H9 (cell line): Measurements from ENCODE around the gene ATP1A4. TPM values are rescaled to one million over a fixed set of nuclear protein-coding genes. Genes with fewer than 3 reads are reported as not detected.

ENCODE experiments used
- DNase-seq: peaks from one replicate; pipeline ENCODE4 v3.0.0-alpha.2; 2017
- H2AFZ ChIP-seq: one replicate; pipeline ENCODE4 v1.6.1; 2013; ENCODE audit warnings: mild to moderate bottlenecking, low read length, control low read depth, moderate library complexity
- H2AK5ac ChIP-seq: 2 replicates; pipeline ENCODE4 v1.6.1; 2013; ENCODE audit warnings: low read length, control low read depth, mixed read lengths; ENCODE audit not compliant: insufficient read length
- H2BK120ac ChIP-seq: one replicate; pipeline ENCODE4 v1.6.1; 2013; ENCODE audit warnings: low read depth, mild to moderate bottlenecking, low read length, control low read depth, inconsistent platforms; ENCODE audit not compliant: poor library complexity, severe bottlenecking
- H2BK12ac ChIP-seq: 2 replicates; pipeline ENCODE4 v1.6.1; 2013; ENCODE audit warnings: low read length, control low read depth, mixed read lengths, low read depth; ENCODE audit not compliant: insufficient read length
- H2BK15ac ChIP-seq: 2 replicates; pipeline ENCODE4 v1.6.1; 2013; ENCODE audit warnings: low read depth, low read length, control low read depth
- H2BK20ac ChIP-seq: one replicate; pipeline ENCODE4 v1.6.1; 2013; ENCODE audit warnings: low read depth, mild to moderate bottlenecking, low read length, control low read depth, inconsistent platforms; ENCODE audit not compliant: poor library complexity, severe bottlenecking
- H2BK5ac ChIP-seq: 2 replicates; pipeline ENCODE4 v1.6.1; 2013; ENCODE audit warnings: low read length, control low read depth, mixed read lengths; ENCODE audit not compliant: insufficient read length
- H3K14ac ChIP-seq: 2 replicates; pipeline ENCODE4 v1.6.1; 2013; ENCODE audit warnings: low read length, control low read depth; ENCODE audit not compliant: insufficient read depth
- H3K18ac ChIP-seq: 2 replicates; pipeline ENCODE4 v1.6.1; 2013; ENCODE audit warnings: low read depth, mild to moderate bottlenecking, mixed read lengths, low read length, control low read depth; ENCODE audit not compliant: insufficient read length
- H3K23ac ChIP-seq: 2 replicates; pipeline ENCODE4 v1.6.1; 2013; ENCODE audit warnings: low read length, control low read depth, mixed read lengths, low read depth; ENCODE audit not compliant: insufficient read length
- H3K23me2 ChIP-seq: 2 replicates; pipeline ENCODE4 v1.6.1; 2013; ENCODE audit warnings: low read depth, mild to moderate bottlenecking, mixed read lengths, low read length, control low read depth; ENCODE audit not compliant: insufficient read length, poor library complexity, severe bottlenecking
- H3K27ac ChIP-seq: 2 replicates; pipeline ENCODE4 v1.5.1; 2013; ENCODE audit warnings: low read length, control low read depth, mixed read lengths, low read depth; ENCODE audit not compliant: insufficient read length
- H3K27me3 ChIP-seq: 2 replicates; pipeline ENCODE4 v1.6.1; 2013; ENCODE audit warnings: low read length, control low read depth, inconsistent platforms; ENCODE audit not compliant: insufficient read depth
- H3K4ac ChIP-seq: 2 replicates; pipeline ENCODE4 v1.6.1; 2013; ENCODE audit warnings: low read depth, mild to moderate bottlenecking, control low read depth, inconsistent platforms, low read length, moderate library complexity
- H3K4me1 ChIP-seq: 2 replicates; pipeline ENCODE4 v1.6.1; 2013; ENCODE audit warnings: low read length, control low read depth, inconsistent platforms; ENCODE audit not compliant: insufficient read depth
- H3K4me2 ChIP-seq: 2 replicates; pipeline ENCODE4 v1.6.1; 2013; ENCODE audit warnings: low read length, control low read depth, mixed read lengths; ENCODE audit not compliant: insufficient read length, insufficient read depth
- H3K56ac ChIP-seq: 2 replicates; pipeline ENCODE4 v1.6.1; 2013; ENCODE audit warnings: low read depth, mild to moderate bottlenecking, mixed read lengths, low read length, control low read depth; ENCODE audit not compliant: insufficient read length
- H3K79me1 ChIP-seq: 2 replicates; pipeline ENCODE4 v1.6.1; 2013; ENCODE audit warnings: low read depth, mild to moderate bottlenecking, moderate library complexity, low read length, control low read depth, inconsistent platforms; ENCODE audit not compliant: insufficient read depth, poor library complexity, severe bottlenecking
- H3K79me2 ChIP-seq: 2 replicates; pipeline ENCODE4 v1.6.1; 2013; ENCODE audit warnings: low read length, control low read depth, inconsistent platforms; ENCODE audit not compliant: insufficient read depth
- H3K9ac ChIP-seq: 2 replicates; pipeline ENCODE4 v1.6.1; 2013; ENCODE audit warnings: low read length, control low read depth, mixed read lengths; ENCODE audit not compliant: insufficient read length; ENCODE audit errors: extremely low read depth
- H3K9me3 ChIP-seq: one replicate; pipeline ENCODE4 v1.6.1; 2013; ENCODE audit warnings: low read depth, low read length, inconsistent platforms; ENCODE audit not compliant: control insufficient read depth
- H3T11ph ChIP-seq: one replicate; pipeline ENCODE4 v1.6.1; 2013; ENCODE audit warnings: mild to moderate bottlenecking, low read length, control low read depth, inconsistent platforms
- H4K20me1 ChIP-seq: one replicate; pipeline ENCODE4 v1.6.1; 2013; ENCODE audit not compliant: control insufficient read depth, insufficient read length, insufficient read depth
- H4K5ac ChIP-seq: 2 replicates; pipeline ENCODE4 v1.6.1; 2013; ENCODE audit warnings: low read depth, mild to moderate bottlenecking, mixed read lengths, low read length, control low read depth; ENCODE audit not compliant: insufficient read length
- H4K8ac ChIP-seq: replicated peaks from 2 replicates; pipeline ENCODE4 v1.6.1; 2013; ENCODE audit warnings: low read length, control low read depth, mixed read lengths, low read depth; ENCODE audit not compliant: insufficient read length
- H4K91ac ChIP-seq: 2 replicates; pipeline ENCODE4 v1.6.1; 2013; ENCODE audit warnings: low read depth, mild to moderate bottlenecking, moderate library complexity, mixed read lengths, low read length, control low read depth; ENCODE audit not compliant: insufficient read length
- H3K27ac Mint-ChIP-seq, 3 experiments: 2 replicates in 2 of 3; 3 replicates in 1 of 3; pipeline ENCODE4 v1.8.0; 2020 to 2021; ENCODE audit warnings: mixed read lengths in 3 of 3, mild to moderate bottlenecking in 1 of 3, moderate library complexity in 1 of 3
- H3K27me3 Mint-ChIP-seq: 2 replicates; pipeline ENCODE4 v1.8.0; 2021; ENCODE audit warnings: low read depth, mild to moderate bottlenecking, moderate library complexity, mixed read lengths
- H3K36me3 Mint-ChIP-seq, 3 experiments: 2 replicates in 2 of 3; 3 replicates in 1 of 3; pipeline ENCODE4 v1.8.0; 2020 to 2021; ENCODE audit warnings: low read depth in 3 of 3, mixed read lengths in 3 of 3; ENCODE audit not compliant: insufficient read depth in 1 of 3
- H3K4me1 Mint-ChIP-seq, 2 experiments: 2 replicates each; pipeline ENCODE4 v1.8.0; 2020; ENCODE audit warnings: mixed read lengths in 2 of 2
- H3K4me3 Mint-ChIP-seq, 2 experiments: 2 replicates in 1 of 2; 3 replicates in 1 of 2; pipeline ENCODE4 v1.8.0; 2020 to 2021; ENCODE audit warnings: mild to moderate bottlenecking in 2 of 2, mixed read lengths in 2 of 2, moderate library complexity in 1 of 2
- H3K9me3 Mint-ChIP-seq, 2 experiments: 2 replicates in 1 of 2; 3 replicates in 1 of 2; pipeline ENCODE4 v1.8.0; 2020; ENCODE audit warnings: mild to moderate bottlenecking in 2 of 2, mixed read lengths in 2 of 2, moderate library complexity in 1 of 2
- WGBS: extraction: QIAGEN DNeasy Blood & Tissue Kit; methylation state at CpG from one replicate; pipeline ENCODE4 v1.1.7; 2013; ENCODE audit warnings: missing lambda C conversion rate, low lambda C conversion rate, mixed read lengths; ENCODE audit not compliant: insufficient read length; ENCODE audit errors: extremely low coverage; 5-methylcytosine and 5-hydroxymethylcytosine counted together
- total RNA-seq: library from RNA; stranded (reverse); gene quantifications from 2 replicates; pipeline ENCODE4 v1.2.1, GENCODE V29; 2021
- TF ChIP-seq, protein P1 (sequence below): fragments of 200-600 bp; sonication (generic); conservative IDR thresholded peaks from 3 replicates; pipeline ENCODE4 v1.8.0; 2021; ENCODE audit warnings: antibody characterized with exemption, mild to moderate bottlenecking

ATP1A4 gene
- total RNA-seq, 1 experiment from 2014 or later: 0.20 TPM

DNA sequence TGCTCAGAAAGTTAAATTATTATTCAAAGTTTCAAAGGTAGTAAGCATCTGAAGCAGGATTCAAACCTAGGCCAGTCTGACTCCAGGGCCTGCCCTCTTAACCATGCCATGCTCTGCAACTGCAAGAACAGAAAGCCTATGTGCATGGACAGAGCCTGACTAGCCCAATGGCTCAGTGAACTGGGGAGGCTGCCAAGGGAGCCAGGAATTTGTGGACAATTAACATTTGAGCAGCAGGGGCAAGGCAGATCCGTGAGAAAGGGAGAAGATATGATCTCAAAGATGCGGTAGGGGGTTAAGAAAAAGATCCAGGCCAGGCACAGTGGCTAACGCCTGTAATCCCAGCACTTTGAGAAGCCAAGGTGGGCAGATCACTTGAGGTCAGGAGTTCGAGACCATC is 6.5 kb upstream of the ATP1A4 start:
- Histone ChIP-seq H4K91ac (no peak overlapping the region), H3K4ac (no peak overlapping the region), H2BK12ac (no peak overlapping the region), H3K4me1 (no peaks in the 10 kb centered on the region; the same call in 1 of the 2 replicates), H3K9ac (no peak overlapping the region), H4K8ac (no peak overlapping the region), H3T11ph (no peak overlapping the region), H4K5ac (no peak overlapping the region), H3K56ac (no peak overlapping the region), H4K20me1 (no peaks in the 10 kb centered on the region), H3K79me2 (no peaks in the 10 kb centered on the region), H2AFZ (no peak overlapping the region), H3K23me2 (no peaks in the 10 kb centered on the region), H2BK15ac (no peak overlapping the region), H3K14ac (no peak overlapping the region), H3K9me3 (no peaks in the 10 kb centered on the region), H3K27me3 (no peaks in the 10 kb centered on the region), H3K27ac (no peak overlapping the region), H3K18ac (no peak overlapping the region), H2BK120ac (no peak overlapping the region), H2BK20ac (no peak overlapping the region), H3K79me1 (no peaks in the 10 kb centered on the region), H2AK5ac (no peak overlapping the region), H3K4me2 (no peak overlapping the region), H2BK5ac (no peak overlapping the region), H3K23ac (no peak overlapping the region)
- WGBS: no CpG with 5 or more reads among the region's 4 CpGs
- peak overlapping the region in 2 of 3 experiments; percentile 38 to 66; a peak in 3 of 7 replicates for H3K27ac Mint-ChIP-seq
- no peak overlapping the region for H3K4me3 Mint-ChIP-seq
- peaks cover 3% of the 10 kb centered on the region; the same call in 1 of the 2 replicates for H3K27me3 Mint-ChIP-seq
- TF ChIP-seq, protein P1, sequence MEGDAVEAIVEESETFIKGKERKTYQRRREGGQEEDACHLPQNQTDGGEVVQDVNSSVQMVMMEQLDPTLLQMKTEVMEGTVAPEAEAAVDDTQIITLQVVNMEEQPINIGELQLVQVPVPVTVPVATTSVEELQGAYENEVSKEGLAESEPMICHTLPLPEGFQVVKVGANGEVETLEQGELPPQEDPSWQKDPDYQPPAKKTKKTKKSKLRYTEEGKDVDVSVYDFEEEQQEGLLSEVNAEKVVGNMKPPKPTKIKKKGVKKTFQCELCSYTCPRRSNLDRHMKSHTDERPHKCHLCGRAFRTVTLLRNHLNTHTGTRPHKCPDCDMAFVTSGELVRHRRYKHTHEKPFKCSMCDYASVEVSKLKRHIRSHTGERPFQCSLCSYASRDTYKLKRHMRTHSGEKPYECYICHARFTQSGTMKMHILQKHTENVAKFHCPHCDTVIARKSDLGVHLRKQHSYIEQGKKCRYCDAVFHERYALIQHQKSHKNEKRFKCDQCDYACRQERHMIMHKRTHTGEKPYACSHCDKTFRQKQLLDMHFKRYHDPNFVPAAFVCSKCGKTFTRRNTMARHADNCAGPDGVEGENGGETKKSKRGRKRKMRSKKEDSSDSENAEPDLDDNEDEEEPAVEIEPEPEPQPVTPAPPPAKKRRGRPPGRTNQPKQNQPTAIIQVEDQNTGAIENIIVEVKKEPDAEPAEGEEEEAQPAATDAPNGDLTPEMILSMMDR: no peak
- DNase-seq: no peak
- peaks cover 3 to 13% of the 10 kb centered on the region in 2 experiments; a peak in 3 of 4 replicates for H3K4me1 Mint-ChIP-seq
- no peaks in the 10 kb centered on the region for H3K9me3 Mint-ChIP-seq
- H3K36me3 Mint-ChIP-seq: peaks cover 0 to 19% (median 19%) of the 10 kb centered on the region in 3 experiments; a peak in 5 of 7 replicates
